GM19023 (cell line): ENCODE measurements around the gene WDR73.

Source experiments
- ATAC-seq: cut with Tn5 transposase; IDR thresholded peaks from one replicate; pipeline ENCODE4 v1.9.1; 2021; ENCODE audit warnings: mild to moderate bottlenecking, moderate library complexity; ENCODE audit not compliant: unreplicated experiment

The WDR73 gene

GRCh38 chr15:84621358-84621979, 32.6 kb downstream of the WDR73 start:
- ATAC-seq = no peak

DNA sequence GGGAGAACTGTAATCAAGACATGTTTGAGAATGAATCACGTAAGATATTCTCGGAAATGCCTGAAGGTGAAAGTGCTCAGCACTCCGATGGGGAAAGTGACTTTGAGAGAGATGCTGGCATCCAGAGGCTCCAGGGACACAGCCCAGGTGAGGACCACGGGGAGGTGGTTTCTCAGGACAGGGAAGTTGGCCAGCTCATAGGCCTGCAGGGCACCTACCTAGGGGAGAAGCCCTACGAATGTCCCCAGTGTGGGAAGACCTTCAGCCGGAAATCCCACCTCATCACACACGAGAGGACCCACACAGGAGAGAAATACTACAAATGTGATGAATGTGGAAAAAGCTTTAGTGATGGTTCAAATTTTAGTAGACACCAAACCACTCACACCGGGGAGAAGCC, 33.5 kb downstream of the WDR73 start:
- ATAC-seq = no peak

GRCh38 chr15:84616235-84616634, 37.8 kb downstream of the WDR73 start:
- ATAC-seq = no peak

DNA sequence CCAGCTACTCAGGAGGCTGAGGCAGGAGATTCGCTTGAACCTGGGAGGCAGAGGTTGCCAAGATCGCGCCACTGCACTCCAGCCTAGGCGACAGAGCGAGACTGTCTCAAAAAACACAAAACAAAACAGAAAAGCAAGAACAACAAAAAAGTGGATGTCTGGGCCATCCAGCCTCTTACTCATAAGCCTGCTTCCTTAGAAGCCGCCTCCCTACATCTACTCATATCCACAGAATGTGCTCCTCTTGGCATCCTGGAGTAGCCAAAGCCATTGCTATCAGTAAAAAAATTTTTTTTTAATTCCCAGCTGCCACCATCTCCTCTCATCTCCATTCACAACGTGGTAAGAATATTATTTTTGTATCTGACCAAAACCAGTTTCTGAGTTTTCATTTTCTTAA, 42.5 kb downstream of the WDR73 start:
- no peak for ATAC-seq

DNA sequence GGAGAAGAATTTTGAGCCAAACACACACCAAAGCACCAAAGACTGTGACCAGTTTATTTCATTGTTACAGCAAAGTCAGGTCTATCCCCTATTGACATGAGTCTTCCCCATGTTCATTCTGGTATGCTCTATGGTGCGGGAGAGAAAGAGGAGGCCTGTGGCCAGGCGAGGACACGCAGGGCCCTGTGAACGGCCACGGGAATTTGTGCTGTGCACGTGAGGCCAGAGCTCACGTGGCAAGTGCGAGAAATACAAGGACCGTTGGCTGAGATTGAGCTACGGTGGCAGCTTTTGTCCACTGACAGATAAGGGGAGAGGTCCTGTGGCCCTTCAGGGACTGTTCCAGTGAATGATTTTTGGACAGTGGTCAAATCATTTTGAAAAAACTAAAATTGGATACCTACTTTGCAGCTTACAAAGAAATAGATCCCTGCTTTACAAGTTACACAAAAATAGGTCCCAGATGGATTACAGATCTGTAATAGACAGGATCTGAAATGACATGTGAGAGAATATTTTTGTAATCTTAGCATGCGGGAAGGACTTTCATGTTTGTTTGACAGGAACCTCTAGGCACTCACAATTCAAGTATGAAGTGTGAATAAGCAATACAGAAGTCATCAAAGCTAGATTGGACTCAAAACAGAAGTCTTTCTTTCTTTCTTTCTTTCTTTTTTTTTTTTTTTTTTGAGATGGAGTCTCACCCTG, 44.1 kb downstream of the WDR73 start:
- no peak for ATAC-seq

GRCh38 chr15:84608707-84609284, 45.3 kb downstream of the WDR73 start:
- ATAC-seq = no peak

GRCh38 chr15:84606653-84607120, 47.4 kb downstream of the WDR73 start:
- ATAC-seq = no peak

GRCh38 chr15:84605554-84605882, 48.6 kb downstream of the WDR73 start:
- ATAC-seq = no peak

DNA sequence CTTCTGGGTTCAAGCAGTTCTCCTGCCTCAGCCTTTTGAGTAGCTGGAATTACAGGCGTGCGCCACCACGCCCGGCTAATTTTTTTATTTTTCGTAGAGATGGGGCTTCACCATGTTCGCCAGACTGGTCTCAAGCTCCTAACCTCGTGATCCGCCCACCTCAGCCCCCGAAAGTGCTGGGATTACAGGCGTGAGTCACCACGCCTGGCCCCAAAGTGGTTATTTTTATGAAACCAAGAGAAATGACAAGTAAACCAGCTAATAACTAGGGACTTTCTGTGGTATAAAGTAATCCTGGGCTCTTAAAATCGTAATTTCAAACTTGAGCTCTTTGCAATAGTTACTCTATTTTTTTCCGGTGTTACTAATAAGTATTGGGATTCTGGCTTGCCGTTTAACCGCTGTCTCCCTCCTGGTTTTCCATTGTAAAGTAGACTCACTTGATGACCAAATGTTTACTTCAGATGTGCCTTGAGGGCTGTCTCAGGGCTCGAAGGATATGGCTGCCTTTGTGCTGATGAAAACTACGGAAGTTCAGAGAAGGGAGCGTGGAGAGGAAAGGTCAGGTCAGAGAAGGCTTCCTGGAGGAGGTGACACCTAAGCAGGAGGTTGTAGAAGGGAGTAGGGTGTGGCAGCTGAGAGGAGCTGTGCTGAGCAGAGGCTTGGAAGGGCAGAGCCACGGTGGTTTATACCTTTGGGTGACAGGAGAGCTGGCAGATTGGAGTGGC, 49.1 kb downstream of the WDR73 start:
- ATAC-seq = no peak

- ATAC-seq = no peak
Observed at GRCh38 chr15:84603630-84604379, 50.3 kb downstream of the WDR73 start.

DNA sequence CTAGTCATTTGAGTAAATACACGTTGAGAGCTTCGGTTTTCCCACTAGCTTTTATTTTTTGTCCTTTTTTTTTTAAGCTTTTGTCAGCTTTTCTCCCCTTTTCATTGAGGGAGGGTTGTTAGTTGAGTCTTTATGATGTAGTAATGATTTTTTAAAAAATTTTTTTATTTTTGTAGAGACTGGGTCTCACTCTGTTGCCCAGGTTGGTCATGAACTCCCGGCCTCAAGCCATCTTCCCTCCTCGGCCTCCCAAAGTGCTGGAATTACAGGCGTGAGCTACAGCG, 52.6 kb downstream of the WDR73 start:
- ATAC-seq = no peak

DNA sequence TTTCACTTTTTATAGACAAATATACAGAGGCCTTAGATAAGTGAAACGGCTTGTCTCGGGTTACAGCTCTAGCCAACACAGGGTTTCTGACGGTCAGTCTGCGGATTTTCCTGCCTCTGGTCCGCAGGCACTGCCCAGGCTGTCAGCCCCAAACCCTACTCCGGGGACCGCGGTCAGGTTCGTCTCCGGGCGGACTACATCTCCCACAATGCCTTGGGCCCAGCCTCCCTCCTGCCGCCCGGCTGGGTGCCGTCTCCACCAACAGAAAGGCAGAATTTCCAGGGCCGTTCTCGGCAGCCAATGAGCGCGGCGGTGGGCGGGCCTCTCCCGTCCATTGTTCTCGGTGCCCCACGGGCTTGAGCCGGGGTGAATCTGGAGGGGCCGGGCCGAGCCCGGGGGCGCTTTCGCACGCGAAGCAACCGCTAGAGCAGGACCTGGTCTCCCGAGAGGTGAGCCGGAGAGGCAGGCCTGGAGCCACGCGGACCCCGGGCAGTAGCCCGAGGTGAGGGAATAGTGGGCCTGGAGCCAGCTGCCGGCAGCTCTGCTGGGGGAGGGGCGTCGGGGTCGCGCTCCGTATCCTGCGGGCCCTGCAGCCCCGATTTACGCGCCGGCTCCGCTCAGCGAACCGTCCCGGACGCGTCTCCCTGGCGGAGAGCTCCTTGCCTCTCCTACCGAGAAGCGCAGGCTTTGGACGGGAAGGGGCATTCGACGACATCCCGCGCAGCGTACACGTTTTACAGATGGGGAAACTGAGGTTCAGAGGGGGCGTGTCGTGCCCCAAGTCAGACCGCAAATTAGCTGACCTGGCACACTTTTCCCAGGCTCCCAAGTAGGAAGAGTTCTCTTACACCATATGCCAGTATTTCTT, 53.2 kb downstream of the WDR73 start, which contains the start of gene ZSCAN2:
ZSCAN2 (plus strand) TSS at position 323 of the 868 bp plus-strand sequence. CDS start 2,919 bp downstream, outside the sequence.
- ATAC-seq = peak; percentile 98

- ATAC-seq = peak; percentile 5
Observed at GRCh38 chr15:84600331-84600686, 53.8 kb downstream of the WDR73 start.

DNA sequence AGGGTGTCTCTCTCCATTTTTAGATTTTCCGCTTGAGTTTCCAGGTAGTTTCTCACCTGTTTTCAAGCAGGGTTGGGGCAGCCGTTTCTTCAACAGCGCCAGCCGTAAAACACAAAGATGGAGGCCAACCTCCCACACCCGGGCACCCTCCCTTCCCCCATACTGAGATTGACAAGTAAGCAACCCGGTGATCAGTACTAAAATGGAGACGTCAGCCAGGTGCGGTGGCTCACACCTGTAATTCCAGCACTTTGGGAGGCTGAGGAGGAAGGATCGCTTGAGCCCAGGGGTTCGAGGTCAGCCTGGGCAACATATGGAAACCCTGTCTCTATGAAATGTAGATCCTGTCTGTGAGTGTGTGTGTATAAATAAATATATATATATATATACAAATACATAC, 54.2 kb downstream of the WDR73 start:
- no peak for ATAC-seq

GRCh38 chr15:84598993-84599392, 55.1 kb downstream of the WDR73 start:
- ATAC-seq = no peak

GRCh38 chr15:84598250-84598649, 55.8 kb downstream of the WDR73 start:
- ATAC-seq = no peak

GRCh38 chr15:84597296-84597695, 56.8 kb downstream of the WDR73 start:
- ATAC-seq = no peak

DNA sequence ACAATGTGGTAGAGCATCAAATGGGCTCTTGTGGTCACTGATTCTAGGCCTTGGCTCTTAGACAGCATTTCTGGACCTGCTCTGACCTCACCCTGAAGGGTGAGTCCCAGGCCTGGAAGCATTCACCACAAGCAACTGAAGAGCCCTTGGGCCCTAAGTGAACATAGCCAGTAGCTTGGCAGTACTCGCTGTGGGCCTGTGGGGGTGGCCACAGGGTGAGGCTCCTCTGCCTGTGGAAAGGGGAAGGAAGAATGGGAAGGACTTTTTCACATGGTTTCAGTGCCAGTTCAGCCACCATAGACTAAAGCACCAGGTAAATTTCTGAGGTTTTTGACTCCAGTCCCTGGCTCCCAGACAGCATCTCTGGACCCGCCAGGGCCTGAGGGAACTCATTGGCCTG, 58.4 kb downstream of the WDR73 start:
- ATAC-seq = no peak

DNA sequence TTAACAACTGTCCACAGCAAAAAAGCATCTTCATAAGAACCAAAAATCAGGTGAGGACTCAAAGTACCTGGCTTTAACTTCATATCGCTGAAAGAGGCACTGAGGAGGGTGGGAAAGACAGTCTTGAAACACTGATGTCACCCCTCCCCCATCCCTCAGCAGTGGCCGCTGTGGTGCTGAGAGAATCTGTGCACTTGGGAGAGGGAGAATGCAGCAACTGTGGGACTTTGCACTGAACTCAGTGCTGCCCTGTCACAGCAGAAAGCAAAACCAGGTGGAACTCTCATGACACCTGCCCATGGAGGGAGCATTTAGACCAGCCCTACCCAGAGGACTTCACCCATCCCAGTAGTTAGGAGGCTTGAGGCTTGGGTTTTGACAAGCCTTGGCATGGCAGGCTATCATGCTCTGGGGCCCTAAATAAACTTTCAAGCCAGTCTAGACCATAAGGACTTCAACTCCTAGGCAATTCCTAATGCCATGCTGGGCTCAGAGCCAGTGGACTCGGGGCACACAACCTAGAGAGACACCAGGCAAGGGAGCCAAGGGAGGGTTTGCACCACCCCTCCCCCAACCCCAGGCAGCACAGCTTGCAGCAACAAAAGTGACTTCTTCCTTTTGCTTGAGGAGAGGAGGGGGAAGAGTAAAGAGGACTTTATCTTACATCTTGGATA, 59.3 kb downstream of the WDR73 start:
- no peak for ATAC-seq

- no peak for ATAC-seq
Observed at GRCh38 chr15:84591815-84592214, 62.3 kb downstream of the WDR73 start.
